H1 (cell line): ENCODE results near the gene RPS5. TPM values are rescaled to one million over a fixed set of nuclear protein-coding genes. Genes with fewer than 3 reads are reported as not detected.
A peak's percentile ranks its signal among the peaks of the same experiment; 100 is the strongest.

Source experiments
- CTCF ChIA-PET: fragments of 300-600 bp; sonication (Branson Sonifier 250); formaldehyde crosslinking; loops from one replicate; lab custom pipeline; 2021; ENCODE audit not compliant: partially characterized antibody; lab: Charles Lee
- POLR2A ChIA-PET: fragments of 300-600 bp; sonication (Branson Sonifier 250); formaldehyde crosslinking; loops from one replicate; lab custom pipeline; 2021; ENCODE audit warnings: inconsistent platforms; ENCODE audit not compliant: partially characterized antibody; lab: Charles Lee
- DNase-seq, 2 experiments: peaks; one replicate each; pipeline versions ENCODE4 v3.0.0 to v3.0.0-alpha.2; 2010 to 2022; ENCODE audit warnings: low spot score in 2 of 2, low read depth in 1 of 2, mixed read lengths in 1 of 2
- FAIRE-seq: peaks from 2 replicates; lab custom pipeline; 2011; peaks lifted over from hg19 to GRCh38; lab: Jason Lieb, UNC
- H2AFZ ChIP-seq: 2 replicates; pipeline ENCODE4 v1.8.1; 2012; ENCODE audit warnings: low read length, inconsistent platforms
- H2AK5ac ChIP-seq: 2 replicates; pipeline ENCODE4 v1.6.1; 2013; ENCODE audit warnings: low read depth, low read length
- H2BK120ac ChIP-seq: replicated peaks from 2 replicates; pipeline ENCODE3; 2013; ENCODE audit warnings: low read depth, low read length, inconsistent platforms
- H2BK12ac ChIP-seq: 2 replicates; pipeline ENCODE4 v1.6.1; 2013; ENCODE audit warnings: low read depth, low read length
- H2BK15ac ChIP-seq: 2 replicates; pipeline ENCODE4 v1.6.1; 2013; ENCODE audit warnings: low read length
- H2BK20ac ChIP-seq: 2 replicates; pipeline ENCODE4 v1.6.1; 2013; ENCODE audit warnings: low read length
- H2BK5ac ChIP-seq: 2 replicates; pipeline ENCODE4 v1.6.1; 2013; ENCODE audit warnings: low read depth, low read length
- H3K14ac ChIP-seq: 2 replicates; pipeline ENCODE4 v1.6.1; 2013; ENCODE audit warnings: inconsistent platforms; ENCODE audit not compliant: insufficient read length
- H3K18ac ChIP-seq: 2 replicates; pipeline ENCODE4 v1.6.1; 2013; ENCODE audit warnings: low read length; ENCODE audit errors: extremely low read depth
- H3K23ac ChIP-seq: 2 replicates; pipeline ENCODE4 v1.6.1; 2013; ENCODE audit warnings: inconsistent platforms; ENCODE audit not compliant: insufficient read length
- H3K23me2 ChIP-seq: 2 replicates; pipeline ENCODE4 v1.6.1; 2013; ENCODE audit warnings: low read depth, low read length
- H3K27ac ChIP-seq: 2 replicates; pipeline ENCODE4 v1.6.1; 2011; ENCODE audit warnings: low read depth, low read length, inconsistent platforms
- H3K27me3 ChIP-seq, 4 experiments: replicated peaks in 1 of 4; 1 replicate in 1 of 4; 2 replicates in 3 of 4; pipeline versions ENCODE4 v1.6.1 to v1.8.1; 2011 to 2013; ENCODE audit warnings: low read length in 3 of 4, mild to moderate bottlenecking in 3 of 4, inconsistent platforms in 2 of 4, mixed read lengths in 2 of 4, moderate library complexity in 1 of 4; ENCODE audit not compliant: control insufficient read depth in 3 of 4, insufficient read depth in 3 of 4; ENCODE audit errors: extremely low read depth in 1 of 4
- H3K36me3 ChIP-seq, 4 experiments: 2 replicates each; pipeline versions ENCODE4 v1.6.1 to v1.8.1; 2011 to 2013; ENCODE audit warnings: mild to moderate bottlenecking in 4 of 4, low read length in 3 of 4, moderate library complexity in 2 of 4, control low read depth in 1 of 4, inconsistent platforms in 1 of 4; ENCODE audit not compliant: insufficient read depth in 4 of 4, control insufficient read depth in 2 of 4
- H3K4ac ChIP-seq: replicated peaks from 2 replicates; pipeline ENCODE3; 2013; ENCODE audit warnings: low read length, low read depth, mixed read lengths, inconsistent platforms; ENCODE audit not compliant: insufficient read length
- H3K4me1 ChIP-seq, 4 experiments: replicated peaks in 1 of 4; 1 replicate in 1 of 4; 2 replicates in 3 of 4; pipeline versions ENCODE4 v1.6.1 to v1.8.1; 2011 to 2013; ENCODE audit warnings: low read length in 3 of 4, inconsistent platforms in 2 of 4, mixed read lengths in 1 of 4; ENCODE audit not compliant: insufficient read depth in 4 of 4, control insufficient read depth in 3 of 4
- H3K4me2 ChIP-seq, 2 experiments: 2 replicates each; pipeline versions ENCODE4 v1.6.1 to v1.8.1; 2011 to 2013; ENCODE audit warnings: low read depth in 2 of 2, low read length in 2 of 2, control low read depth in 1 of 2, inconsistent platforms in 1 of 2, mild to moderate bottlenecking in 1 of 2; ENCODE audit not compliant: insufficient read depth in 1 of 2
- H3K4me3 ChIP-seq, 4 experiments: fragments of 200-600, 300-600 bp in 1 of 4; sonication (generic), shearing (Covaris generic), sonication (Bioruptor Twin) in 1 of 4; 2 replicates each; pipeline versions ENCODE4 v1.5.1 to v1.8.1; 2011 to 2016; ENCODE audit warnings: low read length in 4 of 4, low read depth in 3 of 4, control low read depth in 2 of 4, inconsistent platforms in 2 of 4, mild to moderate bottlenecking in 2 of 4, mixed read lengths in 1 of 4, moderate library complexity in 1 of 4; ENCODE audit not compliant: insufficient read depth in 2 of 4; ENCODE audit errors: extremely low read depth in 1 of 4
- H3K56ac ChIP-seq: replicated peaks from 2 replicates; pipeline ENCODE3; 2013; ENCODE audit warnings: low read depth, mild to moderate bottlenecking, mixed read lengths, low read length, inconsistent platforms; ENCODE audit not compliant: insufficient read length
- H3K79me1 ChIP-seq: 2 replicates; pipeline ENCODE4 v1.6.1; 2013; ENCODE audit warnings: low read depth, low read length, control low read depth
- H3K79me2 ChIP-seq, 2 experiments: 2 replicates each; pipeline versions ENCODE4 v1.6.1 to v1.8.1; 2012 to 2013; ENCODE audit warnings: low read length in 2 of 2, mild to moderate bottlenecking in 2 of 2, inconsistent platforms in 1 of 2; ENCODE audit not compliant: insufficient read depth in 2 of 2, control insufficient read depth in 1 of 2
- H3K9ac ChIP-seq, 4 experiments: replicated peaks in 1 of 4; 1 replicate in 1 of 4; 2 replicates in 3 of 4; pipeline versions ENCODE4 v1.6.1 to v1.8.1; 2011 to 2013; ENCODE audit warnings: low read depth in 3 of 4, low read length in 3 of 4, control low read depth in 2 of 4, mild to moderate bottlenecking in 2 of 4, moderate library complexity in 2 of 4, inconsistent platforms in 1 of 4; ENCODE audit errors: extremely low read depth in 1 of 4
- H3K9me3 ChIP-seq, 2 experiments: 2 replicates each; pipeline versions ENCODE4 v1.6.1 to v1.8.1; 2012 to 2013; ENCODE audit warnings: mild to moderate bottlenecking in 2 of 2, moderate library complexity in 2 of 2, control low read depth in 1 of 2, inconsistent platforms in 1 of 2, low read depth in 1 of 2, low read length in 1 of 2, mixed read lengths in 1 of 2; ENCODE audit not compliant: insufficient read depth in 2 of 2
- H4K20me1 ChIP-seq, 2 experiments: replicated peaks in 1 of 2; 2 replicates each; pipeline versions ENCODE3 to v1.8.1; 2011 to 2013; ENCODE audit warnings: inconsistent platforms in 2 of 2, low read length in 2 of 2, mild to moderate bottlenecking in 1 of 2; ENCODE audit not compliant: insufficient read depth in 2 of 2, control insufficient read depth in 1 of 2
- H4K5ac ChIP-seq: 2 replicates; pipeline ENCODE4 v1.6.1; 2013; ENCODE audit warnings: low read length, low read depth, mixed read lengths, inconsistent platforms; ENCODE audit not compliant: insufficient read length
- H4K8ac ChIP-seq: 2 replicates; pipeline ENCODE4 v1.8.0; 2013; ENCODE audit warnings: mild to moderate bottlenecking, moderate library complexity, low read length, inconsistent platforms; ENCODE audit not compliant: insufficient read depth; ENCODE audit errors: extremely low read depth
- H4K91ac ChIP-seq: replicated peaks from 2 replicates; pipeline ENCODE3; 2013; ENCODE audit warnings: low read length, mixed read lengths, inconsistent platforms; ENCODE audit not compliant: insufficient read length
- KDM5A ChIP-seq: fragments of 200-600 bp; IDR thresholded peaks from 2 replicates; pipeline ENCODE4 v1.7.1; 2012; ENCODE audit warnings: mild to moderate bottlenecking, low read length, inconsistent platforms, mixed read lengths
- SIX5 ChIP-seq: IDR thresholded peaks from 2 replicates; pipeline ENCODE4 v1.6.1; 2011; ENCODE audit warnings: mild to moderate bottlenecking, low read depth, low read length
- SP2 ChIP-seq: IDR thresholded peaks from 2 replicates; pipeline ENCODE4 v1.6.1; 2012; ENCODE audit warnings: mild to moderate bottlenecking, low read length, inconsistent platforms
- ZNF274 ChIP-seq: IDR thresholded peaks from 2 replicates; pipeline ENCODE4 v1.7.0; 2012; ENCODE audit warnings: low read length, borderline replicate concordance; ENCODE audit errors: extremely low read depth
- WGBS, 2 experiments: shearing (Covaris generic) in 1 of 2; methylation state at CpG; one replicate each; pipeline versions ENCODE4 v1.1.6 to v1.1.7; 2013 to 2015; ENCODE audit warnings: low lambda C conversion rate in 2 of 2, mixed read lengths in 2 of 2, inconsistent platforms in 1 of 2, low coverage in 1 of 2, missing lambda C conversion rate in 1 of 2; ENCODE audit not compliant: insufficient replicate concordance in 2 of 2, insufficient coverage in 1 of 2, insufficient read length in 1 of 2; ENCODE audit errors: extremely low coverage in 1 of 2, missing lambda C conversion rate in 1 of 2; 5-methylcytosine and 5-hydroxymethylcytosine counted together
- polyA plus RNA-seq, 7 experiments: library from polyadenylated mRNA; depleted of rRNA in 3 of 7; stranded (reverse) in 5 of 7; unstranded in 2 of 7; fragments of >200 nt in 5 of 7; fragments of 200-250 nt in 2 of 7; gene quantifications; 1 replicate in 5 of 7; 2 replicates in 1 of 7; 4 replicates in 1 of 7; pipeline versions ENCODE4 v1.2.1 to v1.2.3, GENCODE V29; 2011 to 2013; ENCODE audit warnings: missing spikeins in 2 of 7, mixed read lengths in 2 of 7
- total RNA-seq: library from RNA; stranded (reverse); fragmentation: NEBNext Ultra II Directional; extraction: Animal tissue kit (Norgen Biotek cat#: 25700); gene quantifications from 2 replicates; pipeline ENCODE4 v1.2.1, GENCODE V29; 2021

The RPS5 gene
- total and polyA plus RNA-seq, 2 of the 8 experiments (the other 6 are each of a cell fraction or from before 2014, with no cell fraction given) = 1,557 to 5,731 TPM

DNA sequence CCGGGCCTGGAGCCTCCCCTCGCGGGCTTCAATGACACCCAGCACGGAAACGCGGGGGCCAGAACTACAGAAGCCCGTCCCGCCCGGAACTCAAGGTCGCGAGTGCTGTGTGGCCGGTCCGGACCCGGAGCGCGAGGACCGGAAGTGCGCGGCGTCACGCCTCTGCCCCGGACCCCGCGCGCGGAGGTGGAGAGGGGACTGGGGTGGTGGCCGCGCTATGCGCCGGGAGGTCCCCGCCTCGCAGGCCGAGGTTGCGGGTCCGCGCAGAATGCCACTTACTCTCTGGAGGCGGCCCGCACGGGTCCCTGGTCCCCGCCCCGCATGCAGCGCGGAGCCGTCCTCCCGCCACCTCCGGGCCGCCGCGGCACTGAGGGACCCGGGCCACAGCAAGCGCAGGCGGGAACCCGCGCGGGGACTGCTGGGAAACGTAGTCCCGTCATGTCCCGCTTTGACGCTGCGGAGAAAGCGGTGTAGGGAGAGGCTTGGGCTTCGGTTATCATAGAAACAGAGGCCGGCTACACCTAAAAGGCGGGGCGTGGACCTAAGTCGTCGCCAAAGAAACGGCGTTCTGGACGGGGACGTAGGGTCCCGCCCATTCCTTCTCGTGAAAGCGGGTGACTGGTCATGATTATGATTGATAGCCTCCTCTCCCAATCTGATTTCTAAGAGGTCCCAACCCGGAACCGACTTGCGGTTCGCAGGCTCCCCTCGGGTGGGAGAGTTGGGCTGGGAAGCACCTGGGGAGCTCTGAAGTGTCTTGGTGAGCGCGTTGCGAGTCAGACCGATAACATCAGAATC is 6.2 kb upstream of the RPS5 start, which contains the start of gene ZNF837:
TSS of gene ZNF837 (minus strand) at position 369 of the 798 bp plus-strand sequence. CDS start 11,698 bp downstream, outside the sequence.
- H3K4me3 ChIP-seq = peak within 1 kb of the TSS; percentile 56 to 77 (median 64)
- H4K20me1 ChIP-seq = peaks cover 0 to 5% of the 10 kb centered on the region in 2 experiments
- H4K5ac ChIP-seq = peak within 1 kb of the TSS; percentile 3
- no peaks in the 10 kb centered on the region for H3K27me3 ChIP-seq
- no peak within 1 kb of the TSS for H3K23ac ChIP-seq
- peaks cover 0 to 11% (median 7%) of the 10 kb centered on the region in 4 experiments; a peak in 6 of 7 replicates for H3K4me1 ChIP-seq
- 2% methylated on average over 76 of the region's 83 CpGs; no CpG with 5 or more reads in 1 of the 2 experiments for WGBS, 2 experiments
- no peak within 1 kb of the TSS for H2BK15ac ChIP-seq
- peak within 1 kb of the TSS; percentile 55 for H3K18ac ChIP-seq
- peak within 1 kb of the TSS; percentile 72 to 86 (median 80) for H3K9ac ChIP-seq
- H3K79me2 ChIP-seq = no peaks in the 10 kb centered on the region; a peak in 1 of 4 replicates
- no peak within 1 kb of the TSS for H2BK20ac ChIP-seq
- no peak within 1 kb of the TSS for H2BK120ac ChIP-seq
- DNase-seq (peak; percentile 96 to 100), FAIRE-seq (peak; percentile 92)
- peaks cover 10% of the 10 kb centered on the region for H3K23me2 ChIP-seq
- H2BK12ac ChIP-seq = no peak within 1 kb of the TSS
- peak within 1 kb of the TSS; percentile 33 for H3K56ac ChIP-seq
- H3K27ac ChIP-seq = peak within 1 kb of the TSS; percentile 72; the same call in 1 of the 2 replicates
- H2AFZ ChIP-seq = peak within 1 kb of the TSS; percentile 78; the same call in 1 of the 2 replicates
- CTCF ChIA-PET = interaction anchor here (0.7 to 1.7 kb wide), 4 partner anchors 10 to 33 kb away, joined by 3 to 6 read pairs (median 4); no protein-coding TSS in a partner anchor
- no peak within 1 kb of the TSS for H2AK5ac ChIP-seq
- peak within 1 kb of the TSS; percentile 15 for H4K91ac ChIP-seq
- H2BK5ac ChIP-seq = no peak within 1 kb of the TSS
- POLR2A ChIA-PET = interaction anchor here (0.5 to 8.5 kb wide), 14 partner anchors 11 to 152 kb away, joined by 3 to 94 read pairs (median 6); partner anchors contain the start of genes RNF225, ZBTB45, ZNF497 and ZNF544
- no peaks in the 10 kb centered on the region for H3K9me3 ChIP-seq
- H3K4ac ChIP-seq = peak within 1 kb of the TSS; percentile 21
- H4K8ac ChIP-seq = peak within 1 kb of the TSS; percentile 95
- peak within 1 kb of the TSS; percentile 91 to 98 for H3K4me2 ChIP-seq
- no peak within 1 kb of the TSS for H3K14ac ChIP-seq
- no peaks in the 10 kb centered on the region; the same call in 1 of the 2 replicates for H3K79me1 ChIP-seq
- H3K36me3 ChIP-seq = no peaks in the 10 kb centered on the region
- no peak for TF ChIP-seq ZNF274
- TF ChIP-seq SIX5 = peak; percentile 71
- peak; percentile 74; the same call in 1 of the 2 replicates for TF ChIP-seq KDM5A
- TF ChIP-seq SP2 = peak; percentile 81
